GM04503 (cell line): ENCODE results near the gene SHC2.
"Not testable (repeated sequence)": the region's sequence is repeated elsewhere in the genome, so short reads cannot be mapped to it uniquely, and the experiment has no call there.

ENCODE experiments used
- DNase-seq: peaks from one replicate; pipeline ENCODE4 v3.0.0-alpha.2; 2012; ENCODE audit warnings: low read depth

SHC2 gene

DNA sequence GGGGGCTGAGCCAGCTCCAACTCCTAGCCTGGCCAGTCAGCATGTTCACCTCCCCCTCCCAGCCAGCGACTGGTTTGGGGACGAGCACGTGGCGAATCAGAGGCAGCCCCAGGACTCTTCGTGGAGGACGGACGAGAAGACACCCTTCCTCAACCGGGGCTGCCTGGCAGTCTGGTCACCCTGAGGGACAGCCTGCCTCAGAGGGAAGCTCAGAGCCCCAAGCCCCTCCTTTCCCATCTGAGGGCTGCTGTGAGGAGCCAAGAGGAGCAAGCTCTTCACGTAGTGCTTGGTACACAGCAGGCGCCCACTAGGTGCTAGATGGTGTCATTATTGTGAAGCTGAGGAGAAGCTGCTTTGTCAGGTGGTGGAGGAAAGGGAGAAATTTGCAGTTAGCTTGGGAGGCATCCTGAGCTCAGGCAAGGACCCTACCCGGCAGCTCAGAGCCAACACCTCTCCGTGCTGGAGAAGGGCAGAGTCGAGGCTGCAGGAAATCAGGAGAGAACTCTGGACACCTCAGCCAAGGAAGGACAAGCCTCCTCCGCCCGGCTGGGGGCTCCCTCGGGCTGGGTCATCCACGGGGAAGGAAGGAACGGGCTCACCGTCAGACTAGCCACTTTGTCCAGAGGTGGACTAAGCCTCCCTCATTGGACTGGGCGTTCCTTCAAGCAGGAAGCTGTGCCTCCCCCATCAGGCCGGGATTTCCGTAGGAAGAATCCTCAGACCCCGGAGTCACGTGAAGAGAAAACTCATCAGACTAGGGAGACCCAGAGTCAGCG lies 37.0 kb downstream of the SHC2 start:
- DNase-seq: no peak

DNA sequence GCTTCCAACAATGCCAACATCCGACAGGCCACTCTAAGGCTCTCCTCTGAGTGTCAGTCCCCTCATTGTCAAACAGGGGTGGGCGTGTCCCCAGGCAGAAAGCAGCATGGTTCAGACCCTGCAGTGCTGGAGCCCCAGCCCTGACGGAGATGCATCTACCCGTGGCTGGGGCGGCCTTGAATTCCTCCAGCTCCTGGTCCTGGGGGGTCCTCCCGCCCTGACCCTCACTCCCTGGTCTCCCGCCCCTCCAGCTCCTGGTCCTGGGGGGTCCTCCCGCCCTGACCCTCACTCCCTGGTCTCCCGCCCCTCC lies 38.0 kb downstream of the SHC2 start:
- DNase-seq: not testable (repeated sequence)

DNA sequence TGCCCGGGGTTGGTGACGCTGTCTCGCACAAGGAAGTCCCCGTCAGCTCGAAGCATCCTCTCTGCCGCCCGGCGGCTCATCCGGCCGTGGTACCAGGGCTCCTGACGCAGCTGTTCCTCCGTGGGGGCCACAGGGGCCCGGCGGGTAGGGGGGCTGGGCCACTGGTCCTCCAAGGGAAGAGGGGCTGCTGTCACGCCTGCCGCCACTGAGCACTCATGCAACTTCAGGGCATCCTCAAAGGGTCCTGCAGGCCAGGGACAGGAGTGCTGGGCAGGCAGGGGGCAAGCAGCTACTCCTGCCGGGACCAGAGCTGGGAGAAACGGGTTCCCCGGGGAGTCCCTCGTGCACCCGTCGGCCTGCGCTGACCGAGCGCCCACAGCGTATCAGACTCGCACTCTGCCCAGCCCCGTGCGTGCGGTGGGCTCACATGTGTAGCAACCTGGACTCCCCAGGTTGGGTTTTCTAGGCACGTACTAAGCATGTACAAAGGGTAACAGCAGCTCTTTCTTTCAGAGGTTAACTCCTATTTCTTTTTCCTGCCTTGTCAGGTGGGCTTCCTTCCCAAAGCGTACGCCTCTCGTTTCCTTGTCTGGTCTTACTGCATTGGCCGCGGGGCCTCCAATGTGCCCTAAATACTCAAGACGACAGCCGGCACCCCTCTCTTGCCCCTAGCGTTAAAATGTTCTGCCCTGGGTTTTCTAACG lies 38.5 kb downstream of the SHC2 start:
- DNase-seq: no peak

DNA sequence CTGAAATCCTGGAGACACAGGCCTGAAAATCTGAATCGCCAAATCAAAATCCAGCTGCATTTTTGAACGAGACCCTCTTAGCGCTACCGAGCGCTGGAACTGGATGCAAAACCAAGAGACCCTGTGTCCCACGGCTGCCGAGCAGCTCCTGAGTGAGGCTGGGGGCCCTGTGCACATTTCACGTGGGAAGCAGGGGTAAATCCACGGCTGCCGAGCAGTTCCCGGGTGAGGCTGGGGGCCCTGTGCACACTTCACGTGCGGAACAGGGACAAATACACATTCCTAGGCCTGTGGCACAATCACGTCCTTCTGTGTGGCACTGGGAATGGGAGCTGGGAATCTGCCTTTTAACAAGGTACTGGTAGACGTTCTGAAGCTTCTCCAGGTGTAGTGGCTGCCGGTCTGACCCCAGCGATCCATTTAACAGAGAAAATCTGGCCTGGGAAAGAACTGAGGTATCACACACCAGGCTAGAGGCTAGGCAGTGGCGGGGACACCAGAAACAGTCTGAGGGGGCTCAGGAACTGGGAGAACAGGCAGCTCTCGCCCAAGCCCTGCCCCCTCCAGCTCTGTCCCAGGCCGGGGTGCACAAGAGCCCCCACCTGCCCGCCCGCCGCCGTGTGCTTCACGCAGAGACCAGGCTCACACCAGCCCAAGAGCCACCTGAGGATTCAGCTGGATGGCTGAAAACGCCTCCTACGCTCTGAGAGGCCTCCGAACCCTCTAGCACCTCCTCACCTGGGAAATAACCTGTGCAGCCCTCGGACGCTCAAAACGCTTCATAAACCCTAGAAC lies 40.9 kb downstream of the SHC2 start:
- DNase-seq: no peak

DNA sequence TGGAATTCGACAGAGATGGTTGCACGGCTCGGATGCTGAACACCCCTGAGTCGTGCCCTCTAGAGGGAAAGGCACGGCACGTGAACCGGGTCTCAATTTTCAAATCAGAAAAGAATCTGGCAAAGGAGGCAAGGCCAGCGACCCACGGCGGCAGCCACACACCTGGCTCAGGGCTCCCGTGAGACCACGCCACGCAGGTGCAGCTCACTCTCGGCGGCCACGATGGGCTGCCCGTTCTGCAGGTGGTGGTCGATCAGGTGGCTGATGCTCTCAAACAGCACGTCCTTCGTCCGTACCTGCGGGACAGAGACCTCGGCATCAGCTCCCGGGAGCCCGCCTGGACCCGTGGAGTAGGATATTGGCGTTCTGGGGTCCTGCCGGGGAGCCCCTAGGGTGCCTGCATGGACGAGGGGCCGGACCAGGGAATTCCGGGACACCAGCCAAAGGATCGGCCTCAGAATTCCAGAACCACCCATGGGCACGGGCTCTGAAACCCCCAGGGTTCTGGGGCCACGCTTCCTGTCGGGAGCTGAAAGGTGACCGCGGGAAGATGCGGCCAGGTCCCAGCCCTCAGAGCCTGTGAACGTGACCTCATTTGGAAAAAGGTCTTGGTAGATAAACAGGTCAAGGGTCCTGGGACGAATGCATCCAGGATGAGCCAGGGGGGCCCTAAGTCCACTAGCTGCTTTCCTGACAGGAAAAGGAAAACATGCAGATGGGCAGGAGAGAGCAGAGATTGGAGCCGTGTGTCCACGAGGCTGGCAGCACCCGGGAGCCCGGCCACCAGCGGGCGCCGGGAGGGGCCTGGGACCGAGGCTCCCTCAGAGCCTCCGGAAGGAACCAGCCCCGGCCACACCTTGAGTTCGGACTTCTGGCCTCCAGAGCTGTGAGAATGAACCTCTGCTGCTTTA lies 41.8 kb downstream of the SHC2 start:
- no peak for DNase-seq

DNA sequence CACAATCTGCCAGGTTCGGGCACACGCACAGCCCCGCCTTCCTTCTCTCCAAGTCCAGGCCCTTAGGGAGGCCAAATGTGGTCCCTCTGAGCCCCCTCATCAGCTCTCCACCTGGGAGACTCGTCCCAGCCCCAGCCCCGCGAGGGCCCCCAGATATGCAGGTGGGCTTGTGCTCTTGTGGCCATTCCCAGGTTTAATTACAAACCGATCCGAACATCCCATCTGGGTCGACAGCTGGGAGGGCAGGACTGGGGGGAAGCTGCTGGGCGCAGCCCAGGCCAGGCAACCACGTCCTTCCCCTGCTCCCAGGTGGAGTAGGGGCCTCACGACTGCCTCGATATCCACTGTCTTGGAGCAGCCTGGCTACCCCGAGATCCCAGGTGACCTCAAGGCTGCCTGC lies 44.4 kb downstream of the SHC2 start:
- DNase-seq: no peak

DNA sequence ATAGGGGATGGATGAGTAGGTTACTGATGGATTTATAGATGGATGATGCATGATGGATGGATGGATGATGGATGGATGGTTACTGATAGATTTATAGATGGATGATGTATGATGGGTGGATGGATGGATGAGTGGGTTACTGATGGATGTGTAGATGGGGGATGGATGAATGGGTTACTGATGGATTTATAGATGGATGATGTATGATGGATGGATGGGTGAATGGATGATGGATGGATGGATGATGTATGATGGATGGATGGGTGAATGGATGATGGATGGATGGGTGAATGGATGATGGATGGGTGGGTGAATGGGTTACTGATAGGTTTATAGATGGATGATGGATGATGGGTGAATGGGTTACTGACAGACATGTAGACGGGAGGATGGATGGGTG lies 45.5 kb downstream of the SHC2 start:
- DNase-seq: no peak

DNA sequence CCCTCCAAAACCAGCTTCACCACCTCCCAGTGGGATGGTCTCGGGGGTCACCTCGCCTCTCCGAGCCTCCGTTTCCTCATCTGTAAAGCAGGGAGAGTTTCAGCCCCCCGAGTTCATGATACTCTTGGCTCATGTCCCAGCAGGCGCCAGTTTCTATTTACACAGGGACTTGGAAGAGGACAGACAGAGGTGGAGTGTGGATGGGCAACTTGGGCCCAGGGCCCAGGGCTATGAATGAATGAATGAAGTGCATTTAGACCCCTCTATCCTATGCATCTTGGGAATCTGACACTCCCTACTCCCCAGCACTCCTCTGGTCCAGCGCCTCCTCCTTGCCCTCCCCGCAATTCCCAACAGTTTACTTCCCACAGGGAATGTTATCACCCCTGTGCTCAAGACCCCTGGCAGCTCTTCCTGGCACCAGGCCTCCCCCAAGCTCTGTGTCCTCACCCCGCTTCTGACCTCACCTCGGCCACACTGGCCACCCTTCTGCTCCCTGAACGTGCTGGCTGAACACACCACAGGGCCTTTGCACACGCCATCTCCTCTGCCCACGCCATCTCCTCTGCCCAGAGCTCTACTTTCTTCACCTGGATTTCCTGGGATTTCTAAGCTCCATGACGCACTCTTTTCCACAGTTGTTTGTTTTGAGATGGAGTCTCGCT lies 46.9 kb downstream of the SHC2 start:
- DNase-seq: no peak

DNA sequence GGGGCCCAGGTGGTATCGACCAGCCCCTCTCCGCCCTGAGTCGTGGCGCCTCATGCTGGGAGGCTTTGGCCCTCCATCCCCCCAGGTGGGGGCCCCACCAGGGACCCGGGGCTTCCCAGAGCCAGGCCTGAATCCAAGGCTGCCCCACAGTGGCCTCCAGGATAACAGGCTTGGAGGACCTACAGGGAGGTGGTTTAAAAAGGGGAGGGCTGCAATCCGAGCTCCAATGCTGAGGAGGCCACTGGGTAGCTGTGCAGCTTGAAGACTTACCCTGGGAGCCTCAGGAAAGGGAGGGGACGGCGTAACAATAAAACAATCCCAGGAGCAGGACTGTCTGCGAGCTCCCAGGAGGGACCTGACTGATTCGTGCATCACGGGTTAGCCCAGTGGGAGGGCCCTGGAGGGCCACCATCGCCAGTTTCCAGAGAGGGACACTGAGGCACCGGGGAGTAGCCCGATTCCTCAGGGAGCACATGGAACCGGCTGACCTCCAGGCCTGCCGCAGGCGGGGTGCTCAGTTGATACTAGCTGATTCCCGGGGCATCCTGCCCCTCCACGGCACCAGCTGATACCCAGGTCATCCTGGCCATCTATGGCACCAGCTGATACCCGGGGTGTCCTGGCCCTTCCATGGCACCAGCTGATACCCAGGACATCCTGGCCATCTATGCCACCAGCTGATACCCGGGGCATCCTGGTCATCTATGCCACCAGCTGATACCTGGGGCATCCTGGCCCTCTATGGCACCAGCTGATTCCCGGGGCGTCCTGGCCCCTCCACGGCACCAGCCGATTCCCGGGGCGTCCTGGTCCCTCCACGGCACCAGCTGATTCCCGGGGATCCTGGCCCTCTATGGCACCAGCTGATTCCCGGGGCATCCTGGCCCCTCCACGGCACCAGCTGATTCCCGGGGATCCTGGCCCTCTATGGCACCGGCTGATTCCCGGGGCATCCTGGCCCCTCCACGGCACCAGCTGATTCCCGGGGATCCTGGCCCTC lies 48.2 kb downstream of the SHC2 start:
- no peak for DNase-seq

DNA sequence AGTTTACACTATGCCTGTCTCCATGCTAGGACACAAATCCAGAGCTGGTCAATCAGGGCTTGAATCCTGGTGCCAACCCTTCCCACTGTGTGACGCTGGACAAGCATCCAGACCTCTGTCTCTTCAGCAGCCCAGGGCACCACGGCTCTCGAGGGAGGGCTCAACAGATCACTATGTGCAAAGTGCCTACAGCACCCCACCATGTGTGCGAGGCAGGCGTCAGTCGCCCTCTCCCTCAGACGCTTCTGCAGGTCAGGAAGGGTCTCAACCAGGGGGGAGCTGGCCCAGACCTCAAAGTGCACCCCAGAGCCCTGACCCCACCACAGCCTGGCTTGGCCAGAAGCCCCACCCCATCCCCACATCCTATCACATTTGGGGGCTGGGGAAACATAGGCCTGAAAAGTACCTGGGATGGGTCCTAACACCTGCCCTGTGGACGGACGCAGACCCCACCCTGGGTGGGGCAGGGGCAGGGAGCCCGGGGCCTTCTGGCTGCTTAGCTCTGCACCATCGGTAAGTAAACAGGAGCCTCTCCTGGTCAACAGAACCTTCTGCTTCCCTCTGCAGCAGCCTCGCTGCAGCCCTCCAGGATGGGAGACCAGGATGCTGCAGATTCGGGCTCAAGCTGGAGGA lies 49.0 kb downstream of the SHC2 start:
- DNase-seq: no peak

DNA sequence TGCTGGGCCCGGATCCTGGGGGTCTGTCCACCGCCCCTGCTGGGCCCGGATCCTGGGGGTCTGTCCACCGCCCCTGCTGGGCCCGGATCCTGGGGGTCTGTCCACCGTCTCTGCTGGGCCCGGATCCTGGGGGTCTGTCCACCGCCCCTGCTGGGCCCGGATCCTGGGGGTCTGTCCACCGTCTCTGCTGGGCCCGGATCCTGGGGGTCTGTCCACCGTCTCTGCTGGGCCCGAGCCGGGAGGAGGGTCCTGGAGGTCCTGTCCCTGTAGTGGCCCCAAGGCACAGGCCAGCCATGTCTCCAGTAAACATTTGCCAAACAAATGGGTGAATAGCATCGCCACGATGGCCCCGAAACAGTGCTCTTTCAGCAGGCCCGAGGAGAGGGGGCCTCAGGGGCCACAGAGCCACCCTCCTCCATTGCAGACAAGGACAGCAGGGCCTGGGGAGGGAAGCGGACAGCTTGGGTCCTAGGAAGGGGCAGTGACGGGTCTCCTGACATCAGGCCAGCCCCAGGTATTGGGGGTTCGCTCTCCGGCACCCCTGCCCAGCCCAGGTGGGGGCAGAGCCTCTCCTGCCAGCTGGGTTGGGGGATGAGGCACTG lies 49.6 kb downstream of the SHC2 start:
- DNase-seq: not testable (repeated sequence)

DNA sequence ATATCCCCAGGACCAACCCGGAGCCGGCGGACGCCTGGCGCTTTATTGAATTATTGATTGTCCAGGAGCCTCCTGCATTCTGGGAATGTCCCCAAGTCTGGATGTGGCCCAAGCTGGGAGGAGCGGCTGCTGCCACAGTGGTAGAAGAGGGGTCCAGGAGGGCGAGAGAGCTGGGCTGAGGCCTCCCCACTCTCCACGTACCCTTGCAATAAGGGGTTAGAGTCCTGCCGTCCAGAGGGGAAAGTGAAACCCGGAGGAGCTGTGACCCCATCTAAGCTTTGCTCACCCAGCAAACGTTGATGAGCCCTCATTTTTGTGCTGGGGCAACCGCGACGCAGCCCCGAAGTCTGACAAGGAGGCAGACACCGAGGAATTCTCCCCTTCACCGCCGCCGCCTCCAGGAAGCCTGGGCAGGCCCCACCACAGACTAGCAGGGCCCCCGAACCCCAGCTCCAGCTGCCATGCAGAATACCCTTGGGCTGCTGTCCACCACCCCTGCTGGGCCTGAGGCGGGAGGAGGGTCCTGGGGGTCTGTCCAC lies 50.5 kb downstream of the SHC2 start:
- DNase-seq: no peak

DNA sequence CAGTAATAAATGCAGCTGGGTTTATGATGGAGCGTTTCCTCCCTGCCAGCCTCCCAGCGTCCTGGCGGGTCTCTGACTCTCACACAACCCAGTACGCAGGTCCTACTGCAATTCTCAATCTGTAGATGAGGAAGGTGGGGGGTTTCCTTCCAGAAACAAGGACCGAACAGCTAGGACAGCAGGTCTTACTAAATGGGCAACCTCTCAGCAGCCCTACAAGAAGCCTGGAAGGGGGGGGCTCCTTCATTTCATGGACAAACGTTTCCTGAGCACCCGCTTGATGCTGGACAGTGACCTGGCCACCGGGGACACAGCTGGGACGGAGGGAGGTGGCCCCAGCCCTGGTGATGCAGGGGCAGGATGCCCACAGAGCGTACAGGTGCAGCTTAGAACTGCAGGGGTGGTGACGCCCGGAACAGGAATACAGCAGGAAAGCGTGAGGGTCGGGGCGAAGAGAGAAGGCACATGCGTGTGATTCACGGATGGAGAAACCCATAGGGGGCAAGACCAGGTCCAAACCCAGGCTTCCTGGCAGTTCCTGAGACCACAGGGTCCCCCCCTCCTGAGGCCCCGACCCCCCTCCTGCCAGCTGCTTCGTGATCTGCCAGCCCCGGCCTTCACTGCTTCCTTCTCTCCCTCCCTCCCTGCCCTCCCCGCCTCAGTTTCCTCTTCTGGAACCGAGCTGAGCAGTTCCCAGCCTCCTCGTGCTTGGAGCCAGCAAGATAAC lies 51.2 kb downstream of the SHC2 start:
- no peak for DNase-seq

DNA sequence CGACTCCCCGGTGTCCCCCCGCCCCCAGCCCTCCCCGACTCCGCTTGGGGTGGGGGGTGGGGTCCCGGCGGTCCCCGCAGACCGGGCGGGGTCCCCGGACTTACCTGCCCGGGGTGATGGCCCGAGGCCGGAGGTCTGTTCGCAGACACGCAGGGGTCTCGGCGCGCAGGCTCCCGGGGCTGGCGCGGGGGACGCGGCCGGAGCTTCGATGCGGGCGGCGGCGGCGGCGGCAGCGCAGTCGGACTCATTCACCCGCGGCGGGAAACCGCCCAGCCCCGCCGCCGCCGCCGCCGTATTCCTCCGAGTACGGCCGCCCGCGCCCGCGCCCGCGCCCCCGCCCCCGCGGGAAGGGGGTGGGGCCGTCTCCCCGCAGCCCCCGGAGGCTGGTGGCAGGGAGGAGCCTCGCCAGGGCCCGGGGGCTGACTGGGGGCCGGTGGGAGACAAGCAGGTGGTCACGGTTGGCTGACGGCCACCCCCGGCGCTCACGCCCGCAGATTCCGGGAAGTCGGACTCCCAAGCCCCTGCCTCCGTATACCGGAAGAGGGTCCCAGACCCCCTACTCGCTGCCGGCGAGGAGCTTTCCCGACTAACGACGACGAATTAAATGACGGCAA lies 51.8 kb downstream of the SHC2 start, which contains the start of gene C2CD4C:
TSS of gene C2CD4C (minus strand) at position 246 of the 614 bp plus-strand sequence. CDS start 786 bp downstream, outside the sequence.
- DNase-seq: no peak

DNA sequence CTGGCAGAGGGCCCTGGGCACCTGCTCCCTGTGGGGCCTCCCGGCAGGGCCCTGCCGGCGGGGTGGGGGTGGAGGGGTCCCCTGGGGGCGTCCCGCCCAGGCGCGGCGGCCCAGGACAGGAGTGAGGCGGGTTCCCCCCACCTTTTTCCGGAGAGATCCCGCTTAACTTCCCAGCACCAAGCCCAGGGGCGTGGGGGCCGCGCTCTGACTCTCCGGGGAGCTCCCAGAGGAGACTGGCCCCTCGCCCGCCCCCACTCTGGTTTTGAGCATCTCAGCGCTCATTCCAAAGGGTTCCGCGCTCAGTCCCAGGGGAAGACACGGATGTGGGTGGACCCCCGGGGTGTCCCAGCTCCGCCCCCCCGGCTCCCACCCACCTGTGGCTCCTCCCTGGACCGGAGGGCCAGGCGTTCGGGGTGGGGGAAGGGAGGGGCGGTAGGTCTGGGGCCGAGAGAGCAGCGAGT lies 52.4 kb downstream of the SHC2 start:
- DNase-seq: no peak

DNA sequence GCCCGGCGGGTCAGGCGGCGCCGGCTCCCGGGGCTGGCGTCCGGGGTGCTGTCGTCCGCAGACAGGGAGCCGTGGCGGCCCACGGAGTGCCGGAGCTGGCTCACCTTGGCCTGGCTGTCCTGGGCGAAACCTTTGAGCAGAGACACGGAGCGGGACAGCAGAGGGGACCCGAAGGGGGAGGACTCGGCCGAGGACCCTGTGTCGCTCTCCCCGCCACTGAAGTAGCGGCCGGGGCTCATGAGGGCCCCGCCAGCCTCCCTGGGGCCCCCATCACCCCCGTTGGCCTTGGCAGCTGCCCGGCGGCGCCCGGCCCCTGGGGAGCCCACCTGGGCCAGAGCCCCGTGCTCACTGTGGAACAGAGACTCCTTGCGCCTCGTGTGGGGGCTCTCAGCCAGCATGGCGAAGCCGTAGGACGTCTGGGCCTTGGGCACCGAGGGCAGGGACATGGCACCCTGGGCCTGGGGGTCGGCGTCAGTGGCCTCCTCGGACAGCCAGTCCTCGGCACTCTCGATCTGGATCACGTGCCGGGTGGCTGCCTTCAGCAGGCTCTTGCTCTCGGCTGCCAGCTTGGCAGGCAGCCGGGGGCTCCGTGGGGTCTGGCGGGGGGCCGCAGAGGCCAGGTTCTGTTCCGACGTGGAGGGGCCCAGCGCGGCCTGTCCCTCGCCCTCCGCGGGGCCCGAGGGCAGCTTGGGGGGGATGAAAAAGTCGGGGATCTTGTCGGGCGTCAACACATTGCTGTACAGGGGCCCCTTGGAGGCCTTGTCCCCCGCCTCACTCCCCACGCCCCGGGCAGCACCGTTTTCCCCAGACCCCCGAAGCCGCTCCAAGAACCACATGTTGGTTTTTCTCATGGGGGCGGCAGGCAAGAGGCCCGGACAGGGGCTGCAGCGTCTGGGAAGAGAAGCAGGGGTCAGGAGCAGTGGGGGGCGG lies 53.1 kb downstream of the SHC2 start:
- no peak for DNase-seq
